ENCODE data around the gene PCSK4.

PCSK4 gene

GRCh38 chr19:1526979-1527649 is 37.0 kb upstream of the PCSK4 start:
- no peak overlapping the region for H3K14ac ChIP-seq (ENCODE audit: low read length in 2 of 2)
- no peak overlapping the region for H2AK5ac ChIP-seq (ENCODE audit: low read length, severe bottlenecking)
- H4K91ac ChIP-seq (ENCODE audit: low read length): no peak overlapping the region

GRCh38 chr19:1526066-1526778 is 36.1 kb upstream of the PCSK4 start:
- Histone ChIP-seq H3K27ac (ENCODE audit: low read length, poor library complexity, severe bottlenecking) (no peak overlapping the region), H2BK5ac (ENCODE audit: low read depth, low read length, poor library complexity, severe bottlenecking) (no peak overlapping the region), H3K9me3 (ENCODE audit: control insufficient read depth, low read length) (no peaks in the 10 kb centered on the region), H3K4me1 (ENCODE audit: control insufficient read depth, insufficient read depth, low read depth, low read length) (peaks cover 14% of the 10 kb centered on the region), H3K79me1 (replicated peaks; ENCODE audit: low read length, poor library complexity, severe bottlenecking) (no peaks in the 10 kb centered on the region), H3K4ac (ENCODE audit: low read depth in 1 of 2, low read length in 2 of 2) (no peak overlapping the region), H3K27me3 (ENCODE audit: control insufficient read depth in 1 of 2, insufficient read depth in 1 of 2, low read length in 2 of 2) (peaks cover 34 to 57% of the 10 kb centered on the region in 2 experiments), H4K8ac (ENCODE audit: low read length) (no peak overlapping the region), H3K14ac (ENCODE audit: low read length in 2 of 2) (no peak overlapping the region), H2AFZ (ENCODE audit: low read depth, low read length) (no peak overlapping the region), H3K23ac (ENCODE audit: low read length in 2 of 2) (no peak overlapping the region), H3K4me3 (ENCODE audit: insufficient read depth in 1 of 2, low read depth in 1 of 2, low read length in 2 of 2) (no peak overlapping the region), H2BK120ac (ENCODE audit: low read depth, low read length) (no peak overlapping the region), H3K36me3 (ENCODE audit: control insufficient read depth in 1 of 2, insufficient read depth in 2 of 2, low read depth in 1 of 2, low read length in 2 of 2) (peaks cover 0 to 6% of the 10 kb centered on the region in 2 experiments), H3K18ac (ENCODE audit: low read depth in 1 of 2, low read length in 2 of 2) (no peak overlapping the region), H2BK15ac (ENCODE audit: low read depth, poor library complexity, severe bottlenecking) (no peak overlapping the region), H2AK5ac (ENCODE audit: low read length, severe bottlenecking) (no peak overlapping the region), H2BK12ac (ENCODE audit: low read length in 2 of 2) (no peak overlapping the region), H3K9ac (ENCODE audit: low read length) (no peak overlapping the region), H3K4me2 (ENCODE audit: low read length, poor library complexity, severe bottlenecking) (no peak overlapping the region), H4K91ac (ENCODE audit: low read length) (no peak overlapping the region)
- DNase-seq: no peak
- WGBS: 91% methylated on average over 28 of the region's 33 CpGs

More at GRCh38 chr19:1526979-1527649, 37.0 kb upstream of the PCSK4 start:
- Histone ChIP-seq H2BK15ac (ENCODE audit: low read depth, poor library complexity, severe bottlenecking) (no peak overlapping the region), H3K27ac (ENCODE audit: low read length, poor library complexity, severe bottlenecking) (no peak overlapping the region), H2BK120ac (ENCODE audit: low read depth, low read length) (no peak overlapping the region), H3K36me3 (ENCODE audit: control insufficient read depth in 1 of 2, insufficient read depth in 2 of 2, low read depth in 1 of 2, low read length in 2 of 2) (peaks cover 0 to 6% of the 10 kb centered on the region in 2 experiments), H4K8ac (ENCODE audit: low read length) (no peak overlapping the region), H3K79me1 (replicated peaks; ENCODE audit: low read length, poor library complexity, severe bottlenecking) (no peaks in the 10 kb centered on the region), H3K9ac (ENCODE audit: low read length) (no peak overlapping the region), H3K9me3 (ENCODE audit: control insufficient read depth, low read length) (no peaks in the 10 kb centered on the region), H3K23ac (ENCODE audit: low read length in 2 of 2) (no peak overlapping the region), H3K4me2 (ENCODE audit: low read length, poor library complexity, severe bottlenecking) (no peak overlapping the region), H3K27me3 (ENCODE audit: control insufficient read depth in 1 of 2, insufficient read depth in 1 of 2, low read length in 2 of 2) (peaks cover 26 to 55% of the 10 kb centered on the region in 2 experiments), H3K4me3 (ENCODE audit: insufficient read depth in 1 of 2, low read depth in 1 of 2, low read length in 2 of 2) (no peak overlapping the region), H3K4me1 (ENCODE audit: control insufficient read depth, insufficient read depth, low read depth, low read length) (peaks cover 14% of the 10 kb centered on the region), H2BK5ac (ENCODE audit: low read depth, low read length, poor library complexity, severe bottlenecking) (no peak overlapping the region), H2BK12ac (ENCODE audit: low read length in 2 of 2) (no peak overlapping the region), H3K4ac (ENCODE audit: low read depth in 1 of 2, low read length in 2 of 2) (no peak overlapping the region), H2AFZ (ENCODE audit: low read depth, low read length) (no peak overlapping the region), H3K18ac (ENCODE audit: low read depth in 1 of 2, low read length in 2 of 2) (no peak overlapping the region)
- WGBS: 82% methylated on average over 16 of the region's 18 CpGs
- DNase-seq: no peak

- H2AFZ ChIP-seq (ENCODE audit: low read depth, low read length): no peak overlapping the region
- peak overlapping the region in 1 of 2 experiments; percentile 40 for H2BK12ac ChIP-seq (ENCODE audit: low read length in 2 of 2)
- H3K4ac ChIP-seq (ENCODE audit: low read depth in 1 of 2, low read length in 2 of 2): no peak overlapping the region
- no peak overlapping the region for H2BK5ac ChIP-seq (ENCODE audit: low read depth, low read length, poor library complexity, severe bottlenecking)
- peaks cover 0 to 6% of the 10 kb centered on the region in 2 experiments for H3K36me3 ChIP-seq (ENCODE audit: control insufficient read depth in 1 of 2, insufficient read depth in 2 of 2, low read depth in 1 of 2, low read length in 2 of 2)
- H4K91ac ChIP-seq (ENCODE audit: low read length): no peak overlapping the region
- H3K27me3 ChIP-seq (ENCODE audit: control insufficient read depth in 1 of 2, insufficient read depth in 1 of 2, low read length in 2 of 2): peaks cover 34 to 62% of the 10 kb centered on the region in 2 experiments
- no peak overlapping the region for H2BK15ac ChIP-seq (ENCODE audit: low read depth, poor library complexity, severe bottlenecking)
- no peak overlapping the region for H3K4me2 ChIP-seq (ENCODE audit: low read length, poor library complexity, severe bottlenecking)
- H3K4me3 ChIP-seq (ENCODE audit: insufficient read depth in 1 of 2, low read depth in 1 of 2, low read length in 2 of 2): peak overlapping the region in 1 of 2 experiments; percentile 18
- no peaks in the 10 kb centered on the region for H3K79me1 ChIP-seq (replicated peaks; ENCODE audit: low read length, poor library complexity, severe bottlenecking)
- H3K18ac ChIP-seq (ENCODE audit: low read depth in 1 of 2, low read length in 2 of 2): no peak overlapping the region
- H3K14ac ChIP-seq (ENCODE audit: low read length in 2 of 2): peak overlapping the region in 1 of 2 experiments; percentile 35
- no peak overlapping the region for H4K8ac ChIP-seq (ENCODE audit: low read length)
- H3K9ac ChIP-seq (ENCODE audit: low read length): no peak overlapping the region
- peak overlapping the region in 1 of 2 experiments; percentile 34 for H3K23ac ChIP-seq (ENCODE audit: low read length in 2 of 2)
- peaks cover 14% of the 10 kb centered on the region for H3K4me1 ChIP-seq (ENCODE audit: control insufficient read depth, insufficient read depth, low read depth, low read length)
- DNase-seq: no peak
- no peak overlapping the region for H2AK5ac ChIP-seq (ENCODE audit: low read length, severe bottlenecking)
- no peak overlapping the region for H3K27ac ChIP-seq (ENCODE audit: low read length, poor library complexity, severe bottlenecking)
- 88% methylated on average over 31 of the region's 31 CpGs for WGBS
- no peaks in the 10 kb centered on the region for H3K9me3 ChIP-seq (ENCODE audit: control insufficient read depth, low read length)
- H2BK120ac ChIP-seq (ENCODE audit: low read depth, low read length): no peak overlapping the region
These were observed 35.2 kb upstream of the PCSK4 start for GRCh38 chr19:1525343-1525742.

GRCh38 chr19:1524972-1525325 is 34.8 kb upstream of the PCSK4 start:
- H3K14ac ChIP-seq (ENCODE audit: low read length in 2 of 2): peak overlapping the region in 1 of 2 experiments; percentile 35
- H3K27ac ChIP-seq (ENCODE audit: low read length, poor library complexity, severe bottlenecking): no peak overlapping the region
- no peaks in the 10 kb centered on the region for H3K79me1 ChIP-seq (replicated peaks; ENCODE audit: low read length, poor library complexity, severe bottlenecking)
- H2BK12ac ChIP-seq (ENCODE audit: low read length in 2 of 2): peak overlapping the region in 1 of 2 experiments; percentile 40
- no peak overlapping the region for H2BK5ac ChIP-seq (ENCODE audit: low read depth, low read length, poor library complexity, severe bottlenecking)
- H3K9me3 ChIP-seq (ENCODE audit: control insufficient read depth, low read length): no peaks in the 10 kb centered on the region
- H3K27me3 ChIP-seq (ENCODE audit: control insufficient read depth in 1 of 2, insufficient read depth in 1 of 2, low read length in 2 of 2): peaks cover 34 to 62% of the 10 kb centered on the region in 2 experiments
- no peak overlapping the region for H3K4ac ChIP-seq (ENCODE audit: low read depth in 1 of 2, low read length in 2 of 2)
- no peak overlapping the region for H3K4me2 ChIP-seq (ENCODE audit: low read length, poor library complexity, severe bottlenecking)
- H3K9ac ChIP-seq (ENCODE audit: low read length): no peak overlapping the region
- peak overlapping the region in 1 of 2 experiments; percentile 34 for H3K23ac ChIP-seq (ENCODE audit: low read length in 2 of 2)
- no peak overlapping the region for H3K18ac ChIP-seq (ENCODE audit: low read depth in 1 of 2, low read length in 2 of 2)
- no peak overlapping the region for H2AK5ac ChIP-seq (ENCODE audit: low read length, severe bottlenecking)
- H4K8ac ChIP-seq (ENCODE audit: low read length): no peak overlapping the region
- H3K36me3 ChIP-seq (ENCODE audit: control insufficient read depth in 1 of 2, insufficient read depth in 2 of 2, low read depth in 1 of 2, low read length in 2 of 2): peaks cover 0 to 6% of the 10 kb centered on the region in 2 experiments
- H2BK120ac ChIP-seq (ENCODE audit: low read depth, low read length): no peak overlapping the region
- H3K4me3 ChIP-seq (ENCODE audit: insufficient read depth in 1 of 2, low read depth in 1 of 2, low read length in 2 of 2): peak overlapping the region in 1 of 2 experiments; percentile 4
- H4K91ac ChIP-seq (ENCODE audit: low read length): no peak overlapping the region
- WGBS: 84% methylated on average over 17 of the region's 17 CpGs
- no peak overlapping the region for H2BK15ac ChIP-seq (ENCODE audit: low read depth, poor library complexity, severe bottlenecking)
- peaks cover 14% of the 10 kb centered on the region for H3K4me1 ChIP-seq (ENCODE audit: control insufficient read depth, insufficient read depth, low read depth, low read length)
- H2AFZ ChIP-seq (ENCODE audit: low read depth, low read length): no peak overlapping the region
- no peak for DNase-seq

All from mesenchymal stem cell (in vitro differentiated cells and primary cell).